Measurements from ENCODE around the gene SYT8.

Gene SYT8

GRCh38 chr11:1846453-1846932 is 11.7 kb downstream of the SYT8 start:
- TF ChIP-seq EZH2phosphoT487 (IDR thresholded peaks at IDR 0.05; ENCODE audit: borderline replicate concordance, low read length), result no peak
- Histone ChIP-seq H3K4me2 (ENCODE audit: low read length) (no peak overlapping the region), H3K4me1 (ENCODE audit: control insufficient read depth, low read length) (peaks cover 45% of the 10 kb centered on the region), H3K27me3 (ENCODE audit: control insufficient read depth, low read length) (peaks cover 9% of the 10 kb centered on the region; the same call in 1 of the 2 replicates), H3K9me3 (ENCODE audit: control insufficient read depth, insufficient read depth, low read length) (no peaks in the 10 kb centered on the region), H3K36me3 (ENCODE audit: control insufficient read depth, low read length) (no peaks in the 10 kb centered on the region), H3K4me3 (ENCODE audit: low read length) (no peak overlapping the region), H3F3A (ENCODE audit: control insufficient read depth, insufficient read depth) (peaks cover 2% of the 10 kb centered on the region; the same call in 1 of the 2 replicates), H3K27ac (ENCODE audit: low read depth, low read length) (no peak overlapping the region), H3K79me2 (ENCODE audit: control insufficient read depth, low read length) (no peaks in the 10 kb centered on the region; the same call in 1 of the 2 replicates), H3K9me2 (replicated peaks; ENCODE audit: control insufficient read depth, low read length) (no peaks in the 10 kb centered on the region), H4K20me1 (ENCODE audit: control insufficient read depth, insufficient read depth, low read depth, low read length) (no peaks in the 10 kb centered on the region)

GRCh38 chr11:1847006-1847735 is 12.4 kb downstream of the SYT8 start:
- Histone ChIP-seq H3K27ac (ENCODE audit: low read depth, low read length) (no peak overlapping the region), H3K9me3 (ENCODE audit: control insufficient read depth, insufficient read depth, low read length) (no peaks in the 10 kb centered on the region), H3K79me2 (ENCODE audit: control insufficient read depth, low read length) (peaks cover 6% of the 10 kb centered on the region), H3K36me3 (ENCODE audit: control insufficient read depth, low read length) (no peaks in the 10 kb centered on the region), H3K4me3 (ENCODE audit: low read length) (no peak overlapping the region), H3K27me3 (ENCODE audit: control insufficient read depth, low read length) (peaks cover 9% of the 10 kb centered on the region; the same call in 1 of the 2 replicates), H3F3A (ENCODE audit: control insufficient read depth, insufficient read depth) (peaks cover 2% of the 10 kb centered on the region; the same call in 1 of the 2 replicates), H3K9me2 (replicated peaks; ENCODE audit: control insufficient read depth, low read length) (no peaks in the 10 kb centered on the region), H3K4me1 (ENCODE audit: control insufficient read depth, low read length) (peaks cover 52% of the 10 kb centered on the region), H4K20me1 (ENCODE audit: control insufficient read depth, insufficient read depth, low read depth, low read length) (no peaks in the 10 kb centered on the region), H3K4me2 (ENCODE audit: low read length) (no peak overlapping the region)
- TF ChIP-seq EZH2phosphoT487 (IDR thresholded peaks at IDR 0.05; ENCODE audit: borderline replicate concordance, low read length), result no peak
- no peak for TF ChIP-seq CTCF (IDR thresholded peaks at IDR 0.05; ENCODE audit: low read depth, low read length, poor library complexity, severe bottlenecking)

- no peak overlapping the region for H3K4me3 ChIP-seq (ENCODE audit: low read length)
- no peak overlapping the region for H3K4me2 ChIP-seq (ENCODE audit: low read length)
- H3K27me3 ChIP-seq (ENCODE audit: control insufficient read depth, low read length), result peaks cover 9% of the 10 kb centered on the region; the same call in 1 of the 2 replicates
- no peaks in the 10 kb centered on the region for H4K20me1 ChIP-seq (ENCODE audit: control insufficient read depth, insufficient read depth, low read depth, low read length)
- peaks cover 12% of the 10 kb centered on the region for H3K79me2 ChIP-seq (ENCODE audit: control insufficient read depth, low read length)
- H3K9me3 ChIP-seq (ENCODE audit: control insufficient read depth, insufficient read depth, low read length), result no peaks in the 10 kb centered on the region
- no peak overlapping the region for H3K27ac ChIP-seq (ENCODE audit: low read depth, low read length)
- TF ChIP-seq CTCF (IDR thresholded peaks at IDR 0.05; ENCODE audit: low read depth, low read length, poor library complexity, severe bottlenecking) (no peak), EZH2phosphoT487 (IDR thresholded peaks at IDR 0.05; ENCODE audit: borderline replicate concordance, low read length) (no peak)
- peaks cover 59% of the 10 kb centered on the region for H3K4me1 ChIP-seq (ENCODE audit: control insufficient read depth, low read length)
- peaks cover 5% of the 10 kb centered on the region; the same call in 1 of the 2 replicates for H3F3A ChIP-seq (ENCODE audit: control insufficient read depth, insufficient read depth)
- no peaks in the 10 kb centered on the region for H3K9me2 ChIP-seq (replicated peaks; ENCODE audit: control insufficient read depth, low read length)
- peaks cover 2% of the 10 kb centered on the region for H3K36me3 ChIP-seq (ENCODE audit: control insufficient read depth, low read length)
Measured at GRCh38 chr11:1847926-1848639, 13.3 kb downstream of the SYT8 start.

Measured in DOHH2 (cell line).